HG02798 (cell line): ENCODE data around the gene DLK1.

ENCODE experiments used
- ATAC-seq: cut with Tn5 transposase; IDR thresholded peaks from one replicate; pipeline ENCODE4 v1.9.1; 2021; ENCODE audit warnings: mild to moderate bottlenecking; ENCODE audit not compliant: unreplicated experiment, poor library complexity

Gene DLK1

GRCh38 chr14:100692859-100693558 lies 33.7 kb upstream of the DLK1 start:
- ATAC-seq, result no peak

GRCh38 chr14:100693877-100694578 lies 32.7 kb upstream of the DLK1 start:
- no peak for ATAC-seq

DNA sequence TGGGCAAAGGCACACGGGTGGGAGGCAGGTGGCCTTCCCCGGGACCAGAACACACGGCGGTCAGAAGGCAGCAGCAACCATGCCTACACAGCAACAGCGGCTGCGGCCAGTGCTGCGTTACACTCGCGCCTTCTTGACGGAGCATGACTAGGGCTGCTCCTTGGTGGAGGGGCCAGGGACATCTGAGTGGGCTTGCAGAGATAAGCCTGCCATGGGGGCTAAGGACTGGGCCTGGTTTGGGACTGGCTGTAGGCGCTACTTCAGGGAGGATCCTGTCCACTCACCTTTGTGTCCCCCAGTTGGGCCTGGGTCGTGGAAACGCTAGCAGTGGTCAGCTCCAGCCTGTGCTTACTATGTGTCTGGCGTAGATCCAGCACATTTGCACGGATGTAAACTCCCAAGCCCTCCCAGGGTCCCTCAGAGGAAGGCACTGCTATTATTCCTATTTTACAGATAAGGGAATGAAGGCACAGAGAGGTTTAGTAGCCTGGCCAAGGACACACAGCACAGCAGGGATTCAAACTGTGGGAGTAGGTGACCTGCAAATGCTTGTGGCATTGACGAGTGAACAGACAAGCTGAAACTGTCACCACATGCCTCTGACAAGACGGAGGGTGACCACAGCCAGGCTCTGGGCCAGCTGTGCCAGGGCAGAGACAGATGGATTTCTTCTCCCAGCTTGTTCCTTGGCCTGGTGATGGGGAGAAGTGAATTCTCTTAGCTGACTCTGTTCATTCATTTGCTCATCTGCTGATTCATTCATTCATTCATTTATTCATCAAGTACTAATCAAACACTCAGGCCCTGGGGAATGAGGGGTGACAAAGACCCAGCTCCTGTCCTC lies 31.9 kb upstream of the DLK1 start:
- ATAC-seq, result no peak

- no peak for ATAC-seq
Measured at GRCh38 chr14:100695423-100695738, 31.3 kb upstream of the DLK1 start.

- no peak for ATAC-seq
Measured at GRCh38 chr14:100696008-100696407, 30.7 kb upstream of the DLK1 start.

- ATAC-seq, result no peak
Measured at GRCh38 chr14:100696590-100696989, 30.1 kb upstream of the DLK1 start.

DNA sequence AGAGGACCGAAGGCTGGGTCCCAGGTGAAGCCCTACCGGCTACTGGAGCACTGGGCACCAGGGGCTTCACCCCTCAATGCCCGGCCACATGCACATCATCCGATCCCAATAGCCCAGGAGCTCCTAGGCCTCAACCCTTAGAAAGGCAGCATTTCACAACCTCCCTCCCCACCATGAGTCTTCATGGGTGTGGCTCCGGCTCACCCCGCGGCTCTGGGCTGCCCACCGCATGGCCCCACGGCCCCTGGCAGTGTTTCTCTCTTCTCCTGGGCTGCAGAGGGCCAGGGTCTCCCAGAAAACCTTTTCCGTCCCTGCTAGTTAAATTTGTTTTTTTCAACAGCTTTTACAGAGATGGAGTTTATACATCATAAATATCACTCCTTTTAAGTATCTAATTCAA lies 28.6 kb upstream of the DLK1 start:
- no peak for ATAC-seq

GRCh38 chr14:100698666-100699448 lies 27.8 kb upstream of the DLK1 start:
- ATAC-seq, result no peak

GRCh38 chr14:100701314-100701713 lies 25.4 kb upstream of the DLK1 start:
- ATAC-seq, result no peak

DNA sequence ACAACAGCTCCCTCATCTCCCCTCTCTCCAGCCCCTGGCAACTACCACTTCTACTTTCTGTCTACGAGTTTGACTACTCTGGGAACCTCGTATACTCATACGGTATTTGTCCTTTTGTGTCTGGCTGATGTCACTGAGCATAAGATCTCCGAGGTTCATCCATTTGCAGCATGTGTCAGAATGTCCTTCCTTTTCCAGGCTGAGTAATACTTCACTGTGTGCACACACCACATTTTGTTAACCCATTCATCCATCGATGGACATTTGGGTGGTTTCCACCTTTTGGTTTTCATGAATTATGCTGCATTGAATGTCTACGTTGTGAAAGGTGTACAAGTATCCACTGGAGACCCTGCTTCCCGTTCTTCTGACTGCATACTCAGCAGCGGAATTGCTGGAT lies 24.1 kb upstream of the DLK1 start:
- ATAC-seq, result no peak

- no peak for ATAC-seq
Measured at GRCh38 chr14:100703386-100704220, 23.1 kb upstream of the DLK1 start.

- ATAC-seq, result no peak
Measured at GRCh38 chr14:100706200-100706599, 20.5 kb upstream of the DLK1 start.

GRCh38 chr14:100706860-100707259 lies 19.8 kb upstream of the DLK1 start:
- no peak for ATAC-seq

- ATAC-seq, result no peak
Measured at GRCh38 chr14:100708425-100709288, 18.0 kb upstream of the DLK1 start.

- no peak for ATAC-seq
Measured at GRCh38 chr14:100709289-100710284, 17.1 kb upstream of the DLK1 start.

DNA sequence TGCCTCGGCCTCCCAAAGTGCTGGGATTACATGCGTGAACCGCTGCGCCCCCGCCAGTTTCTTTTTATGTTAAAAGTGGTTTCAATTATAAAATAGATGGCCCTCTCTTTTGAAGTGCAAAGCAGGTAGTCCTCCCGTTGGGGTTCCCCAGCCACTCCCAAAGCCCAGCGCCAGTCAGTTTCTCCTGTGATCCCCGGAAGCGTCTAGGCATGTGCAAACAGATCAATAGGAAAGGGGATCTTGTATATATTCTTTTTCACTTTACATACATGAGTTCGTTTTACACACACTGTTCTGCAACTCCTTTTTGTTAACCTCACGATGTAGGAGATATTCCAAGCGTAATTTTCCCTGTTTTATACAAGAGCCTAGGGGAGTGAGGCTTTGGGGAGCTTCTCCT lies 16.3 kb upstream of the DLK1 start:
- ATAC-seq, result no peak

DNA sequence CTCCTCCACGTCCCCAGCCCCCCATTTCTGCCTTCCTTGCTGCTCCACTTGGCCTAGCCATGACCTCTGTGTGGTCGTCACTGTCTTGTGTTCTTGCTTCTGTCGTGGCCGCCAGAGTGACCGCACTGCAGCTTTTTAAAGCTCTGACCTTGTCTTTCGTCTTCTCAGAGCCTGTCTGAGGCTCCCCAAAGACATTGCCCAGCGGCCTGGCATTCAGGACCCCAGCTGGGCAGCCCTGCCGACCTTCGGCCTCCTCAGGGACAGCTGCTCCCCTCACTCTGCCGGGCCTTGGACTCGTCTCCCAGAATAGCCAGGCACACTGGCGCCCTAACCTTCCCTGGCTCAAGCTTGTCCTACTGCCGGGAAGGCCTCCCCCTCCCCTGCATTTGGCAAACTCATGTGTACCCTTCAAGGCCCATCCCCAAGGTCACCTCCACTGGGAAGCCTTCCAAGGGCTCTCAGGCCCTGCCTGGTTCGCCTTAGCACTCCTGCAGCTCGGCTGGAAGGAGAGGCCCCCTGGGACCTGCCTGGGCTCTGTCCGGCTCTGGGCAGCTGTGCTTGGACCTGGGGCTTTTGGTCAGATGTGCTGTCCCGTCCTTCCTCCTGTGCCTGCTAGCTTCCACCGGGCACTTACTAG lies 15.7 kb upstream of the DLK1 start:
- no peak for ATAC-seq
